Nephron progenitor cell (in vitro differentiated cells): ENCODE measurements around the gene NPM1.
A peak's percentile ranks its signal among the peaks of the same experiment; 100 is the strongest.
"Not testable (repeated sequence)": the region's sequence is repeated elsewhere in the genome, so short reads cannot be mapped to it uniquely, and the experiment has no call there.

Experiments used
- DNase-seq: peaks from one replicate; pipeline ENCODE4 v3.0.0; 2021
- H3K27ac Mint-ChIP-seq: 2 replicates; pipeline ENCODE4 v1.8.0; 2021; ENCODE audit warnings: mild to moderate bottlenecking, moderate library complexity, mixed read lengths
- H3K27me3 Mint-ChIP-seq: 2 replicates; pipeline ENCODE4 v1.8.0; 2021; ENCODE audit warnings: mild to moderate bottlenecking, low read depth, mixed read lengths; ENCODE audit not compliant: poor library complexity
- H3K36me3 Mint-ChIP-seq: 2 replicates; pipeline ENCODE4 v1.8.0; 2021; ENCODE audit warnings: low read depth, mixed read lengths
- H3K4me1 Mint-ChIP-seq: 2 replicates; pipeline ENCODE4 v1.8.0; 2021; ENCODE audit warnings: mixed read lengths
- H3K4me3 Mint-ChIP-seq: 2 replicates; pipeline ENCODE4 v1.8.0; 2021; ENCODE audit warnings: mild to moderate bottlenecking, moderate library complexity, mixed read lengths
- H3K9me3 Mint-ChIP-seq: 2 replicates; pipeline ENCODE4 v1.8.0; 2021; ENCODE audit warnings: mild to moderate bottlenecking, moderate library complexity, mixed read lengths
- CTCF ChIP-seq: fragments of 200-600 bp; sonication (generic); IDR thresholded peaks from 2 replicates; pipeline ENCODE4 v1.5.0; 2021; ENCODE audit warnings: antibody characterized with exemption

The NPM1 gene

GRCh38 chr5:171407234-171407633 lies 19.6 kb downstream of the NPM1 start:
- Mint-ChIP-seq H3K4me1 (no peaks in the 10 kb centered on the region), H3K9me3 (peaks cover 16% of the 10 kb centered on the region), H3K27me3 (no peaks in the 10 kb centered on the region), H3K36me3 (peaks cover 80% of the 10 kb centered on the region), H3K27ac (no peak overlapping the region), H3K4me3 (no peak overlapping the region)
- no peak for TF ChIP-seq CTCF
- no peak for DNase-seq

- no peaks in the 10 kb centered on the region for H3K4me1 Mint-ChIP-seq
- DNase-seq: no peak
- H3K36me3 Mint-ChIP-seq: peaks cover 93% of the 10 kb centered on the region
- H3K4me3 Mint-ChIP-seq: no peak overlapping the region
- H3K27ac Mint-ChIP-seq: peak overlapping the region; percentile 42
- TF ChIP-seq CTCF: no peak
- H3K9me3 Mint-ChIP-seq: peaks cover 12% of the 10 kb centered on the region
- no peaks in the 10 kb centered on the region for H3K27me3 Mint-ChIP-seq
These were observed 21.8 kb downstream of the NPM1 start for GRCh38 chr5:171409164-171410136.

- peaks cover 86% of the 10 kb centered on the region for H3K36me3 Mint-ChIP-seq
- no peak overlapping the region for H3K27ac Mint-ChIP-seq
- no peak overlapping the region for H3K4me3 Mint-ChIP-seq
- H3K27me3 Mint-ChIP-seq: no peaks in the 10 kb centered on the region
- peaks cover 5% of the 10 kb centered on the region for H3K9me3 Mint-ChIP-seq
- no peak for TF ChIP-seq CTCF
- H3K4me1 Mint-ChIP-seq: no peaks in the 10 kb centered on the region
- no peak for DNase-seq
These were observed 22.5 kb downstream of the NPM1 start for GRCh38 chr5:171410181-171410580.

- peaks cover 4% of the 10 kb centered on the region for H3K27me3 Mint-ChIP-seq
- no peaks in the 10 kb centered on the region for H3K9me3 Mint-ChIP-seq
- no peak overlapping the region for H3K27ac Mint-ChIP-seq
- TF ChIP-seq CTCF: no peak
- peaks cover 3% of the 10 kb centered on the region for H3K4me1 Mint-ChIP-seq
- no peak overlapping the region for H3K4me3 Mint-ChIP-seq
- DNase-seq: no peak
- peaks cover 66% of the 10 kb centered on the region for H3K36me3 Mint-ChIP-seq
These were observed 24.5 kb downstream of the NPM1 start for GRCh38 chr5:171412186-171412585.

GRCh38 chr5:171413153-171413910 lies 25.7 kb downstream of the NPM1 start:
- H3K27ac Mint-ChIP-seq: no peak overlapping the region
- TF ChIP-seq CTCF: no peak
- H3K4me1 Mint-ChIP-seq: peaks cover 14% of the 10 kb centered on the region
- peaks cover 4% of the 10 kb centered on the region for H3K27me3 Mint-ChIP-seq
- H3K4me3 Mint-ChIP-seq: no peak overlapping the region
- peaks cover 55% of the 10 kb centered on the region for H3K36me3 Mint-ChIP-seq
- no peak for DNase-seq
- H3K9me3 Mint-ChIP-seq: no peaks in the 10 kb centered on the region

- DNase-seq, H3K27me3 Mint-ChIP-seq, H3K4me3 Mint-ChIP-seq, H3K9me3 Mint-ChIP-seq: not testable (repeated sequence)
- Mint-ChIP-seq H3K4me1 (peaks cover 17% of the 10 kb centered on the region), H3K27ac (peak overlapping the region; percentile 83), H3K36me3 (peaks cover 48% of the 10 kb centered on the region)
These were observed 26.3 kb downstream of the NPM1 start for GRCh38 chr5:171413993-171414392.
